Measurements from ENCODE around the gene GALNT3.

- TF ChIP-seq EZH2 (IDR thresholded peaks at IDR 0.05; ENCODE audit: borderline replicate concordance, low read depth, low read length, severe bottlenecking) = no peak
- TF ChIP-seq, protein P1, sequence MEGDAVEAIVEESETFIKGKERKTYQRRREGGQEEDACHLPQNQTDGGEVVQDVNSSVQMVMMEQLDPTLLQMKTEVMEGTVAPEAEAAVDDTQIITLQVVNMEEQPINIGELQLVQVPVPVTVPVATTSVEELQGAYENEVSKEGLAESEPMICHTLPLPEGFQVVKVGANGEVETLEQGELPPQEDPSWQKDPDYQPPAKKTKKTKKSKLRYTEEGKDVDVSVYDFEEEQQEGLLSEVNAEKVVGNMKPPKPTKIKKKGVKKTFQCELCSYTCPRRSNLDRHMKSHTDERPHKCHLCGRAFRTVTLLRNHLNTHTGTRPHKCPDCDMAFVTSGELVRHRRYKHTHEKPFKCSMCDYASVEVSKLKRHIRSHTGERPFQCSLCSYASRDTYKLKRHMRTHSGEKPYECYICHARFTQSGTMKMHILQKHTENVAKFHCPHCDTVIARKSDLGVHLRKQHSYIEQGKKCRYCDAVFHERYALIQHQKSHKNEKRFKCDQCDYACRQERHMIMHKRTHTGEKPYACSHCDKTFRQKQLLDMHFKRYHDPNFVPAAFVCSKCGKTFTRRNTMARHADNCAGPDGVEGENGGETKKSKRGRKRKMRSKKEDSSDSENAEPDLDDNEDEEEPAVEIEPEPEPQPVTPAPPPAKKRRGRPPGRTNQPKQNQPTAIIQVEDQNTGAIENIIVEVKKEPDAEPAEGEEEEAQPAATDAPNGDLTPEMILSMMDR (IDR thresholded peaks at IDR 0.05; ENCODE audit: borderline replicate concordance, extremely low read depth, low read length, poor library complexity, severe bottlenecking) = no peak
These were observed 2.1 kb upstream of the GALNT3 start for GRCh38 chr2:165796129-165796528.

Measured in DND-41 (cell line).